Karpas-422 (cell line): ENCODE measurements around the gene TTYH3. TPM values are rescaled to one million over a fixed set of nuclear protein-coding genes. Genes with fewer than 3 reads are reported as not detected.

Source experiments
- DNase-seq: peaks from one replicate; pipeline ENCODE4 v3.0.0-alpha.2; 2015
- H2AFZ ChIP-seq: fragments of 200-600 bp; sonication (generic); 2 replicates; pipeline ENCODE4 v1.6.1; 2014; ENCODE audit warnings: antibody characterized with exemption, low read length, mixed read lengths
- H3K27ac ChIP-seq: fragments of 200-600 bp; sonication (generic); 2 replicates; pipeline ENCODE4 v1.5.1; 2014; ENCODE audit warnings: mild to moderate bottlenecking, low read length, moderate library complexity
- H3K27me3 ChIP-seq: fragments of 200-600 bp; sonication (generic); 2 replicates; pipeline ENCODE4 v1.6.1; 2014; ENCODE audit warnings: low read length, mixed read lengths
- H3K36me3 ChIP-seq: fragments of 200-600 bp; sonication (generic); 2 replicates; pipeline ENCODE4 v1.6.1; 2014; ENCODE audit warnings: low read length, mixed read lengths; ENCODE audit not compliant: insufficient read depth
- H3K4me1 ChIP-seq: fragments of 200-600 bp; sonication (generic); 2 replicates; pipeline ENCODE4 v1.6.1; 2014; ENCODE audit warnings: mild to moderate bottlenecking, low read length, mixed read lengths
- H3K4me2 ChIP-seq: fragments of 200-600 bp; sonication (generic); 2 replicates; pipeline ENCODE4 v1.6.1; 2014; ENCODE audit warnings: low read length, low read depth, mild to moderate bottlenecking; ENCODE audit not compliant: poor library complexity, severe bottlenecking
- H3K4me3 ChIP-seq: fragments of 200-600 bp; sonication (generic); 2 replicates; pipeline ENCODE4 v1.5.1; 2014; ENCODE audit warnings: mild to moderate bottlenecking, antibody characterized with exemption, low read length, mixed read lengths
- H3K79me2 ChIP-seq: fragments of 200-600 bp; sonication (generic); 2 replicates; pipeline ENCODE4 v1.6.1; 2014; ENCODE audit warnings: mild to moderate bottlenecking, low read length, mixed read lengths
- H3K9ac ChIP-seq: fragments of 200-600 bp; sonication (generic); 2 replicates; pipeline ENCODE4 v1.6.0; 2014; ENCODE audit warnings: low read length
- H3K9me2 ChIP-seq: fragments of 200-600 bp; sonication (generic), shearing (Covaris generic); replicated peaks from 2 replicates; pipeline ENCODE4 v1.6.0; 2014; ENCODE audit warnings: mild to moderate bottlenecking, low read length, moderate library complexity; ENCODE audit not compliant: insufficient read depth
- H3K9me3 ChIP-seq: fragments of 300-700, 200-600 bp; sonication (generic); 2 replicates; pipeline ENCODE4 v1.6.1; 2014; ENCODE audit warnings: low read length, mixed read lengths
- H4K20me1 ChIP-seq: fragments of 200-600 bp; sonication (generic); 2 replicates; pipeline ENCODE4 v1.6.1; 2014; ENCODE audit warnings: mild to moderate bottlenecking, antibody characterized with exemption, low read length, low read depth; ENCODE audit not compliant: insufficient read depth
- total RNA-seq: library from RNA; depleted of rRNA; stranded (reverse); fragments of >200 nt; shearing (Covaris generic); gene quantifications from 2 replicates; pipeline ENCODE4 v1.2.3, GENCODE V29; 2014; ENCODE audit warnings: low replicate concordance

Gene TTYH3
- total RNA-seq, 1 experiment from 2014 or later: 0.37 TPM

GRCh38 chr7:2651847-2652735, 20.3 kb downstream of the TTYH3 start:
- H3K9me2 ChIP-seq: no peaks in the 10 kb centered on the region
- no peak for DNase-seq
- H3K4me1 ChIP-seq: no peaks in the 10 kb centered on the region
- H3K4me2 ChIP-seq: no peak overlapping the region
- no peak overlapping the region for H3K9ac ChIP-seq
- H3K9me3 ChIP-seq: no peaks in the 10 kb centered on the region
- no peak overlapping the region for H2AFZ ChIP-seq
- H3K79me2 ChIP-seq: no peaks in the 10 kb centered on the region
- no peaks in the 10 kb centered on the region for H4K20me1 ChIP-seq
- H3K27me3 ChIP-seq: no peaks in the 10 kb centered on the region
- H3K4me3 ChIP-seq: no peak overlapping the region
- no peaks in the 10 kb centered on the region for H3K36me3 ChIP-seq
- H3K27ac ChIP-seq: no peak overlapping the region

DNA sequence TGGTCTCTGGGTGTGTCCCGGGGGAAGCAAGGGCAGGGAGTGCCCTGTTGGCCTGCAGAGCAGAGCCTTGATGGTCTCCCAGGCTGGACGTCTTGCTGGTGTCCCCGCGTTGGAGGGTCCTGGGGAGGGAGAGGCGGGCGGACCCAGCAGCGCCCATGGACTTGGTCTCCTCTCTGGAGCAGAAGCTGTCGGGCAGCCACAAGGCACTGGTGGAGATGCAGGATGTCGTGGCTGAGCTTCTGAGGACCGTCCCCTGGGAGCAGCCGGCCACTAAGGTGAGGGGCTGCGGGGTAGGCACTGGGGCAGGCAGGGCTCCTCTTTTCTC, 20.9 kb downstream of the TTYH3 start:
- H3K79me2 ChIP-seq: no peaks in the 10 kb centered on the region
- no peak for DNase-seq
- H4K20me1 ChIP-seq: no peaks in the 10 kb centered on the region
- H3K9me3 ChIP-seq: no peaks in the 10 kb centered on the region
- H3K4me2 ChIP-seq: no peak overlapping the region
- H3K27ac ChIP-seq: no peak overlapping the region
- H2AFZ ChIP-seq: no peak overlapping the region
- H3K4me1 ChIP-seq: no peaks in the 10 kb centered on the region
- H3K36me3 ChIP-seq: no peaks in the 10 kb centered on the region
- no peaks in the 10 kb centered on the region for H3K9me2 ChIP-seq
- H3K27me3 ChIP-seq: no peaks in the 10 kb centered on the region
- H3K9ac ChIP-seq: no peak overlapping the region
- no peak overlapping the region for H3K4me3 ChIP-seq

GRCh38 chr7:2654059-2654458, 22.3 kb downstream of the TTYH3 start:
- Histone ChIP-seq H3K79me2 (no peaks in the 10 kb centered on the region), H3K27ac (no peak overlapping the region), H3K27me3 (no peaks in the 10 kb centered on the region), H3K4me3 (no peak overlapping the region), H3K9me3 (no peaks in the 10 kb centered on the region), H3K36me3 (no peaks in the 10 kb centered on the region), H3K4me2 (no peak overlapping the region), H3K9me2 (no peaks in the 10 kb centered on the region), H3K4me1 (no peaks in the 10 kb centered on the region), H4K20me1 (no peaks in the 10 kb centered on the region), H3K9ac (no peak overlapping the region), H2AFZ (no peak overlapping the region)
- DNase-seq: no peak

DNA sequence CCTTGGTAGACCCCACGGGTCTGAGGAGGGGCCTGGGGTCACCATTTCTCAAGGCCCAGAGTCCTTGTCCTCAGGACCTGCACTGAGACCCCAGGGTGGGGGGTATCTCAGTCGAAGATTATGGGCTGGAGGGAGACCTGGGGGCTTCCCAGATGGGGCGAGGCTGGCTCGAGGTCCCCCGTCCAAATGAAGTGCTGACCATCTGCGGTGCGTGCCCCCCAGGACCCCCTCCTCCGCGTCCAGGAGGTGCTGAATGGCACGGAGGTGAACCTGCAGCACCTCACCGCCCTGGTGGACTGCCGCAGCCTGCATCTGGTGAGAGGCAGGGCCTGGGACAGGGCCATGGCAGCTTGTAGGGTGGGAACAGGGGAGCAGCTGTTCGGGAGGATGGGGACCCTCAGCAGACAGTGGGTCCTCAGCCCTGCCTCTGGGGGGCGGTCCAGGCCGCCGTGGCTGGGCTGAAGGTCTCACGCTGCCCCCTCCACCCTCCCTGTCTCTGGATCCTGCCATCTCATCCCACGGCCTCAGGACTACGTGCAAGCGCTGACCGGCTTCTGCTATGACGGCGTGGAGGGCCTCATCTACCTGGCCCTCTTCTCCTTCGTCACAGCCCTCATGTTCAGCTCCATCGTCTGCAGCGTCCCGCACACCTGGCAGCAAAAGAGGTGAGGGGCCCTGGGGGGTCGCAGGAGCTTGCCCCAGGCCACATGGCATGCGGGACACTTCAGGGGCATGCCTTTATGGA, 24.3 kb downstream of the TTYH3 start:
- H3K27me3 ChIP-seq: no peaks in the 10 kb centered on the region
- H3K9me2 ChIP-seq: no peaks in the 10 kb centered on the region

DNA sequence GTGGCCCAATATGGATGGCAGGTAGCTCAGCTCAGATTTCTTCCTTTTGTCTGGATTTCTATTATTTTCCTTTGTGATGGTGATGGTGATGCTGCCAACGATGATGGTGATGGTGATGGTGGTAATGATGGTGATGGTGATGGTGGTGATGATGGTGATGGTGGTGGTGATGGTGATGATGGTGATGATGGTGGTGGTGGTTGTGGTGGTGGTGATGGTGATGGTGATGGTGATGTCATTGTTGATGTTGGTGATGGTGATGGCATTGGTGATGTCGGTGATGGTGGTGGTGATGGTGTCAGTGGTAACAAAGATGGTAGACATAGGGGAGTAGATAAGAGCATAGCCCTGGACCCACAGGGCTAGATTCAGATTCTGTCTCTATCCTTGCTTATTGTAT, 25.4 kb downstream of the TTYH3 start:
- DNase-seq: no peak
- Histone ChIP-seq H3K27me3 (no peaks in the 10 kb centered on the region), H3K4me1 (no peaks in the 10 kb centered on the region), H2AFZ (no peak overlapping the region), H3K27ac (no peak overlapping the region), H3K36me3 (no peaks in the 10 kb centered on the region), H3K4me2 (no peak overlapping the region), H3K79me2 (no peaks in the 10 kb centered on the region), H3K9me2 (no peaks in the 10 kb centered on the region), H3K9me3 (no peaks in the 10 kb centered on the region), H4K20me1 (no peaks in the 10 kb centered on the region), H3K9ac (no peak overlapping the region), H3K4me3 (no peak overlapping the region)

More for the DNA sequence above, 24.3 kb downstream of the TTYH3 start:
- Histone ChIP-seq H3K79me2 (no peaks in the 10 kb centered on the region), H3K36me3 (no peaks in the 10 kb centered on the region), H3K27ac (no peak overlapping the region), H3K4me1 (no peaks in the 10 kb centered on the region), H3K4me3 (no peak overlapping the region), H3K9me3 (no peaks in the 10 kb centered on the region), H4K20me1 (no peaks in the 10 kb centered on the region), H3K4me2 (no peak overlapping the region), H2AFZ (no peak overlapping the region), H3K9ac (no peak overlapping the region)
- DNase-seq: no peak

DNA sequence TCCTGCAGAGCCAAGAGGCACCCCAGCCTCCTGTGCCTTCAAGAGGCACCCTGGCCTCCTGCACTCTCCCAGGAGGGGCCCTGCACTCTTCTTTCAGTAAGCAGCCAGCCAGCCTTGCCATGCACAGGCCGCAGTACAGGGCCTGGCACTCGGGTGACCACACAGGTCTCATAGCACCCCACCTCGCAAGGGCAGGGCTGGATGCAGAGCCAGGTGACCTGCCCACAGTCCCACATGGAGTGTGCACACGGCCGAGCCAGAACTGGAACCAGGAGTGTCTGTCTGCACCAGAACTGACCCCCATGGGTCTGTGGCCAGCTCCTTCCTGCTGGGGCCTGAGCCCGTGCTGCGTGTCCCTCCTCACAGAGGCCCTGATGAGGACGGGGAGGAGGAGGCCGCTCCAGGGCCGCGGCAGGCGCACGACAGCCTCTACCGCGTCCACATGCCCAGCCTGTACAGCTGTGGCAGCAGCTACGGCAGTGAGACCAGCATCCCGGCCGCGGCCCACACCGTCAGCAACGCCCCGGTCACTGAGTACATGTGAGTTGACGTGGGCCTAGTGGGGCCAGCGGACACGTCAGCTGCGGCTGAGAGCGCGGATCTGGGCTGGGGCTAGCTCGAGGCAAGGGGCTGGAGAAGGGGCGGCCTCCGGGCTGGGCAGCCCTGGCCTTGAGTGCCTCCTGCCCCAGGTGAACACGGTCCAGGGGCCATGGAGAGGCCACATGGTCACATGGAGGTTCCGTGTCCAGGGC, 26.3 kb downstream of the TTYH3 start:
- H3K4me3 ChIP-seq: no peak overlapping the region
- H3K4me1 ChIP-seq: no peaks in the 10 kb centered on the region
- H3K9ac ChIP-seq: no peak overlapping the region
- H4K20me1 ChIP-seq: no peaks in the 10 kb centered on the region
- H3K4me2 ChIP-seq: no peak overlapping the region
- no peaks in the 10 kb centered on the region for H3K27me3 ChIP-seq
- no peaks in the 10 kb centered on the region for H3K9me2 ChIP-seq
- no peak for DNase-seq
- no peaks in the 10 kb centered on the region for H3K9me3 ChIP-seq
- no peaks in the 10 kb centered on the region for H3K36me3 ChIP-seq
- no peaks in the 10 kb centered on the region for H3K79me2 ChIP-seq
- no peak overlapping the region for H2AFZ ChIP-seq
- no peak overlapping the region for H3K27ac ChIP-seq

GRCh38 chr7:2658941-2659340, 27.2 kb downstream of the TTYH3 start:
- no peaks in the 10 kb centered on the region for H3K36me3 ChIP-seq
- H3K9me3 ChIP-seq: no peaks in the 10 kb centered on the region
- no peaks in the 10 kb centered on the region for H3K4me1 ChIP-seq
- H3K4me3 ChIP-seq: no peak overlapping the region
- no peaks in the 10 kb centered on the region for H3K79me2 ChIP-seq
- no peaks in the 10 kb centered on the region for H3K27me3 ChIP-seq
- H4K20me1 ChIP-seq: no peaks in the 10 kb centered on the region; the same call in 1 of the 2 replicates
- no peak overlapping the region for H3K9ac ChIP-seq
- no peak for DNase-seq
- H3K9me2 ChIP-seq: no peaks in the 10 kb centered on the region
- H3K27ac ChIP-seq: no peak overlapping the region
- H2AFZ ChIP-seq: no peak overlapping the region
- H3K4me2 ChIP-seq: no peak overlapping the region
